SHP77 (cell line): ENCODE measurements around the gene GUCA1A.
"Not testable (repeated sequence)": the region's sequence is repeated elsewhere in the genome, so short reads cannot be mapped to it uniquely, and the experiment has no call there.

Experiments
- DNase-seq, 2 experiments: peaks; one replicate each; lab custom pipeline; 2025; lab: John Stamatoyannopoulos, UW

GUCA1A gene

DNA sequence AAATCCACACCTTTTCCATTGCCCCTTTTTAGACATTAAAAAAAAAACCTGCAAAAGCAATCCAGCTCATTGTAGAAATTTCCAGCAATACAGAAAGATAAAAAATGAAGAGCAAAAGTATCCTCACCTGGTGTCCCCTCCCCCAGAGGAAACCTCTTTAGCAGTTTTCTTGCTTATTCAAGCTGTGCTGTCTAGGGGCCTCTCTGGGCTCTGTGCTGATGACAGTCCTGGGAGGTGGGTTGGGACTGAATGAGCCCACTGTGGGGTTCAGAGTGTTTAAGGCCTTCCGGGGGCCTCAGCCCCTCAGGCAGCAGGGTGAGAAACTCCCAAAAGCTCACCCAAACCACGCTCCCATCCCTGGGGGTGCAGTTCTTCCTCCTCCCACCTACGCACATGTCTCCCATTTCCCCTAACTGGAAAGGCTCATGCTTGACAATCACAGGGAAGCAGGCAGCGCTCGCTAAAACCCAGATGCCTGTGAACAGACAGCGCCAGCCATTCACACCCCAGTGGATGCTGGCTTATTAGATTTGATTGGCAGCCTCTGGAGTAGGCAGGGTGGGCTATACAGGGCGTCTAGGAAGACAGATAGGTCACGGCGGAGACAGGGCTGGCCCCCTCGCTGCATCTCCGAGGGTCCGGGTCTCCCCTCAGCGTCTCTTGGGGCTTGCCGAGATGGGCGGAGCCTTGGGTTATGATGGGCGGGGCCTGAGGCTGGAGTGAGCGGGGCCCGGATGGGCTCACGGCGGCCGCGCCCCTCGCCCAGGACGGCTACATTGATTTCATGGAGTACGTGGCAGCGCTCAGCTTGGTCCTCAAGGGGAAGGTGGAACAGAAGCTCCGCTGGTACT, 4.6 kb downstream of the GUCA1A start:
- DNase-seq, result no peak

DNA sequence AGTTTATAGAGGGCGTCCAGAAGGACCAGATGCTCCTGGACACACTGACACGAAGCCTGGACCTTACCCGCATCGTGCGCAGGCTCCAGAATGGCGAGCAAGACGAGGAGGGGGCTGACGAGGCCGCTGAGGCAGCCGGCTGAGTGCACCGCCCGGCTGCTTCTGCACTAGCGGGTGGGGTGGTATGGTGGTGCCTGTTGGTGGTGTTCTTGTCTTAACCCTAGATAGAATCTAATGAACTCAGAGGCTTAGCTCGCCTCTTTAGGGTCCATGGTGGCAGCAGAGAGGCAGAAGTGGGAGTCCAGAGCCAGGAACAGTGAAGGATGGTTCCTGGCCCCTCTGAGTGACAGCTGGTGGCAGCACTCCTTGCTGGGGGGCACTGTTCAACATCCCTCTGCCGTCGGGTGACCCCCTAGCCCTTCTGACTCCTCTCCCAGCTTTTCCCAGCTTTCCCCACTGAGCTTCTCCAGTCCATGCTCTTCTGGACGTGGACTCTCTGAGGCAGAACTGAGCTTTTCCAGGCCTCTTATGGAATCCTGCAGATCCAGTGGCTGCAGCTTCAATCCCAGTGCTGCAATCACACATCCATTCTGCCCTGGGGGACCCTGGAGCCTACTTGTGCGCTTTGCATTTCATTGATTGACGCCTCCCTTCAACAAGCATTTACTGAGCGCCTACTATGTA, 6.2 kb downstream of the GUCA1A start:
- no peak for DNase-seq

DNA sequence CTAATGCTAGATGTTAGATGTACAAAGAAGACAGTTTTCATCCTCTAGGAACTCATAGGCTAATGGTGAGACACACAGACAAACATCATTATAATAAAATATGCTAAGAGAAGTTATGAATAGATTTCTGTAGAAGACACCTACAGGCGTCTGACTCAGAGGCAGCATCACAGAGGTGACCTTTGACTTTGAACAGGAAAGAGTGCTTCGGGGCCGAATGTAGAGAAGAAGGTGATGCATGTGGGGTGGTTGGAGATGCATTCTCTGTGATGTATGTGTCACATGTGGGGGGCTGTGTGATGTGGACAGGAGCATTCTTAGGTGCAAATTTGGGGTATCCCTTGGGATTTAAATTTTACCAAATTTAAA, 6.8 kb downstream of the GUCA1A start:
- DNase-seq, result no peak

DNA sequence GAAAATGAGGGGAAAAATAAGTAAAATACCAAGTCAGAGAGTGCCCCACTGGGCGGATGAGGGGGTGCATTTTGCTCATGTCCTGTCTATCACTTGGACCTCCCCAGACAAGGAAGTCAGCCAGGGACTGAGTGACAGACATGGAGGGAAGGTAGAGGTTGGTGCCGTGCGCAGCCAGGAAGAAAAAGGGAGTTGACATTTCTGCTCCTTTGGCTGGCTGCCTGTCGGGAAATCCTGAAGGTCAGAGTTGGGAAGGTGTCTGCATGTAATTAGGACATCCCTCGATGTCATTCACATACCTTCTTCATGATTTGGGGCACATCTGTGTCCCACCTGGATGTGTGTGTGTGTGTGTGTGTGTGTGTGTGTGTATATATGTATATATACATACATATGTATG, 8.9 kb downstream of the GUCA1A start:
- DNase-seq, result no peak

GRCh38 chr6:42184475-42184874, 11.3 kb downstream of the GUCA1A start:
- DNase-seq, result no peak

DNA sequence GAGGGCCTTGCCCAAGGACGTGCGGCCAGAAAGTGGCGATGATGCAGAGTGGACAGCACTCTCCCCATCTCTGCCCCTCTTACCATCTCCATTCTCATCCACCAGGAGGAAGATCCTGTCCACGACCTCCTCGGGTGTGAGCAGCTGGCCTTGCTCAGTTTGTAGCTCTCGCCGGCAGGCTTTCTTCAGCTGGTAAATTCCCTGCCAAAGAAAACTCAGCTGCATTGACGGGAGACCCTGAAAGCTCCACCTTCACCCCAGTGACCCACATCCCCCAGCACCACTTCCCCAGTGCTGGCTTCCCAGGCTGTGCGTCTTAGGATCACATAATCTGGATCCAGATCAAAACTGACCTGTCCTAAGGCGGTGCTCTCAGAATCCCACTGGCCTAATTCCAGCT, 12.4 kb downstream of the GUCA1A start:
- DNase-seq, result no peak

DNA sequence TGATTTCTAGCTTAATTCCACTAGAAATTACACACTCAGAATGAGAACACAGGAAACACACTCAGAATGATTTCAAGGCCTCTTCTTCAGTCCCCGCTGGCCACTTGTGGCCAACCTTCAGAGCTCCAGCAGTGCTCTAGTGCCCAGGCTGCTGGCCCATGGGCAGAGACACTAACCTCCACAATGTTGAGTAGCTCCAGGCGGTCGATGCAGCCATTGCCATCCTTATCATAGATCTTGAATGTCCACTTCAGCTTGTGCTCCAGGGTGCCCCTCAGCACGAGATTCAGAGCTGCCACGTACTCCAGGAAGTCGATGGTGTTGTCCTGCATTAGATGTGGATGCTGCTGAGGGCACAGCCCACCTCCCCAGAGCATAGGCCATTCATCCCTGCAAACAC, 15.2 kb downstream of the GUCA1A start:
- no peak for DNase-seq

DNA sequence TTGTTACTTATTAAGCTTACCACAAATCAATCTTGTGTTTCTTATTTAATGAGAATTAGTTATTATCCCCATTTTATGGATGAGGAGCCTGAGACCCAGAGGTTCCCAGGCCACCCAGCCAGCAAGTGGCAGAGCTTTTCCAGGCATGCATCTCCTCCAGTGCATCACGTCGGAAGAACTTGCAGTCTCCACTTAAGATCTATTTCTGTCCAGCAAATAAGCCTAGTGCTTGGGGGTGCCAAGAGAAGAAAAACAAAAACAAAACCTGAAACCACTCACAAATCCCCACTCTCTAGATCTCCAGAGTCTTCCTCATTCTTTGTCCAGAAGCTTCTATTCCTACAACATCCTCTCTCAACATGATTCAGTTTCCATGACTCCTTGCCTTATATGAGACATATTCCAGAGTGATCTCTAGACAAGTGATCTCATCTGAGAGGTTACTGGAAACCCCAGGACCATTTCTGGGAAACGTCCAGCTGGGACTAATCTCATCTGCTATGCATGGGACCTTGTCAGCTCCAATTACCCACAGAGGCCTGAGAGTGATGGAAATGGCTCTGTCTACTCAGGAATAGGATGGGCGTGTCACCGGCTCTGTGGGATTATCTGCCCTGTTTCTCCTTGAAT, 17.5 kb downstream of the GUCA1A start:
- no peak for DNase-seq

GRCh38 chr6:42192385-42192784, 19.2 kb downstream of the GUCA1A start:
- not testable (repeated sequence) for DNase-seq

DNA sequence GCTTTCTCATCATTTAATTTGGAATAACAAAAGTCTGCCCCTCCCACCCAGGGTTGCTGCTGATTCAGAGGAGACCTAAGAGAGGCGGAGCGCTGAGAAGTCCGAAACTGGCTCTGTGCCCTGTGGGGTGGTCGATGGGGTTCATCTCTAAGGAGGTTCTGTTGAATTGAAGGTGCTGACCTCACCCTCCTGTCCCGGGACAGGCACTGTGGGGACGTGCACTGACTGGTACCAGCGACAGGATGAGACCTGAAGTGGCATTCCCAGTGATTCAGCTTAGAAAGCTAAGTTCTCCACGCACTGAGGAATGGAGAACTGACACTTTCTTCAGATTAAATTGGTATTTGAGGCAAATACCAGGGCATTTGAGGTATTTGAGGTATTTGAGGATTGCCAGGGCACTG, 20.3 kb downstream of the GUCA1A start:
- no peak for DNase-seq

GRCh38 chr6:42194056-42194455, 20.9 kb downstream of the GUCA1A start:
- DNase-seq, result no peak

DNA sequence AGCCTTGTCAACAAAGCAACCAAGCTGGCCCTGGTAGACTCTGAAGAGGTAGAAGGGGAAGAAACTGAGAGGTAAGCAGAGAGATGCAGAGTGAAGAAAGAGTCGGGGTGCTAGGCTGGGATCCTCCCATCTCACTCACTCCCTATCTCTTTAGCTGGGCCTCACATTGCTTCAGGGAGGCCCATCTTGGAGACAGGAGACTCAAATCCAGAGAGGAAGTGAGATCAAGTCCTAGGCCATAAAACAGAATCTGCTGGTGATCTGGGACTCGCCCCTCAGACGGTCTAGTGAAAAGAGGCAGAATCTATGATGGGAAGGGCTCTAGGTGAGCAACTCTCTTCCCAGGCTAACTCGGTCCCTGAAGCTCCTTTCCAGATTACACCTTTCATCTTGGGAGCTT, 22.3 kb downstream of the GUCA1A start:
- no peak for DNase-seq

GRCh38 chr6:42197555-42198362, 24.6 kb downstream of the GUCA1A start:
- peak; percentile 79 to 84 for DNase-seq

DNA sequence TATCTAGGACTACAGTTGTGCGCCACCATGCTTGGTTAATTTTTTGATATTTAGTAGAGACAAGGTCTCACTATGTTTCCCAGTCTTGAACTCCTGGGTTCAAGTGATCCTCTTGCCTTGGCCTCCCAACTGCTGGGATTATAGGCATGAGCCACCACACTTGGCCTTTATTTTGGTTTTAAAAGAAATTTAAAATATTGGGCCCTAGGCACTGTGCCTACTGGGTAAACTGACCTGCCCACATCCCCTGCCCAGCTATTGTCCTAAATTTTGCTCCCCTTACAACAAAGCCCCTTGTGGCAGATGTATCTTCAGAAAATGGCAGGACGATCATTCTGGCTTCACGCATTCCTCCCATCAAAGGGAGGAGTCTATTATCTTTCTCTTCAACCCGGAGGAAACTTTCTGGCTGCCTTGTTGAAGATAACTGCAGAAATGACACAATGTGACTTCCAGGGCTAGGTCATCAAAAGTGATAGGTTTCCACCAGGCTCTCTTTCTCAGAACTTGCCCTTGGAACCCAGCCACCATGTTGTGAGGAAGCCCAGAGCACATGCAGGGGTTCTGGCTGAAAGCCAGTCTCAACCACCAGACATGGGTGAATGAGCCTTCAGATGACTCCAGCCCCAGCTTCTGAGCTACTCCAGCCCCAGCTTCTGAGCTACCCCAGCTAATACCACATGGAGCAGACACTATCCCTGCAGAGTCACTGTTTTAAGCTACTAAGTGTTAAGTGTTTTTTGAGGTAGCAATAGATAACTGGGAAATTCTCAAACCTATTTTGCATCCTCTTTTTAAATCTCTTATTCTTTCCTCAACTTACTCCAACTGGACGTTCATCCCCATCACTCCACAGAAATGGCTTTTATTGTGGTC, 26.2 kb downstream of the GUCA1A start:
- peak in 1 of 2 experiments; percentile 47 for DNase-seq

GRCh38 chr6:42200035-42200434, 26.9 kb downstream of the GUCA1A start:
- no peak for DNase-seq

GRCh38 chr6:42201382-42201781, 28.2 kb downstream of the GUCA1A start:
- DNase-seq, result no peak

DNA sequence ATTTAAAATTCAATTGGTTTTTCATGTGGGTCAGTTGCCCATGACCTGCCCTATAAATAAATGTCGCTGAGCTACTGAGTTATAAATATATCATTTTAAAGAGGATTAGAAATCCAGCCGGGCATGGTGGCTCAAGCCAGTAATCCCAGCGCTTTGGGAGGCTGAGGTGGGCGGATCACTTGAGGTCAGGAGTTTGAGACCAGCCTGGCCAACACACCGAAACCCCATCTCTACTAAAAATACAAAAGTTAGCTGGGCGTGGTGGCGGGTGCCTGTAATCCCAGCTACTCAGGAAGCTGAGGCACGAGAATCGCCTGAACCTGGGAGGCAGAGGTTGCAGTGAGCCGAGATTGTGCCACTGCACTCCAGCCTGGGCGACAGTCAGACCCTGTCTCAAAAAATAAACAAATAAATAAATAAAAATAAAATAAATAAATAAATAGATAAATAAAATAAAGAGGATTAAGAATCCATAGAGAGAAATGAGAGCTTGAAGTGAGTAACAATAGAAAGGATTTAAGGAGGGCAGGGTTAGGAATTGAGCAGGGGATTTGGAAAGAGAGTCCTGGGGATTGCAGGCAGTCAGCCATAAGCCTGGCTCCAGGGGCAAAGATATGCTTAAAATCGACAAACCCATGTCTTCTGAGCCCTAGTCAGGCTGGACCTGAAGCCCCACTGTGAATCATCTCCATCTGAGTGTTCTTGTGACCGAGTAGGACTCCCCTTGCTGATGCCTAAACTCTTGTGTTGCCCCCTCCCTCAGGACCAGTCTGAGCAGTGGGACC, 29.2 kb downstream of the GUCA1A start:
- not testable (repeated sequence) for DNase-seq

GRCh38 chr6:42203183-42203582, 30.0 kb downstream of the GUCA1A start:
- no peak for DNase-seq

GRCh38 chr6:42204768-42205282, 31.7 kb downstream of the GUCA1A start:
- DNase-seq, result no peak

- DNase-seq, result not testable (repeated sequence)
Observed at GRCh38 chr6:42207559-42207958, 34.4 kb downstream of the GUCA1A start.
